K562 (cell line): ENCODE measurements around the gene TIMP3. TPM values are rescaled to one million over a fixed set of nuclear protein-coding genes. Genes with fewer than 3 reads are reported as not detected.

ENCODE experiments used
- ARHGAP35 ChIP-seq: fragments of 450-650 bp; IDR thresholded peaks from 2 replicates; pipeline ENCODE4 v1.6.1; 2018; ENCODE audit not compliant: partially characterized antibody
- ATF3 ChIP-seq, 2 experiments: fragments of 450-650 bp in 1 of 2; sonication (generic) in 1 of 2; formaldehyde crosslinking in 1 of 2; IDR thresholded peaks in 1 of 2; conservative IDR thresholded peaks in 1 of 2; 2 replicates each; pipeline versions ENCODE4 v1.6.1 to v1.8.1; 2016 to 2023; ENCODE audit warnings: mild to moderate bottlenecking in 2 of 2, moderate library complexity in 2 of 2, inconsistent platforms in 1 of 2, missing genetic modification reagents in 1 of 2
- FOSL1 ChIP-seq: fragments of 200-800 bp; sonication (Bioruptor generic); conservative IDR thresholded peaks from 2 replicates; pipeline ENCODE4 v1.6.1; 2016; ENCODE audit warnings: missing genetic modification characterization, missing compliant biosample characterization
- FOXK2 ChIP-seq, 2 experiments: fragments of 450-650 bp; IDR thresholded peaks in 1 of 2; conservative IDR thresholded peaks in 1 of 2; 2 replicates each; pipeline ENCODE4 v1.6.1; 2016; ENCODE audit warnings: low read depth in 2 of 2, mild to moderate bottlenecking in 1 of 2
- JUN ChIP-seq, 2 experiments: sonication (generic) in 1 of 2; formaldehyde crosslinking in 1 of 2; IDR thresholded peaks; 2 replicates each; pipeline versions ENCODE4 v1.6.1 to v1.8.0; 2012 to 2022; ENCODE audit warnings: borderline replicate concordance in 2 of 2, mild to moderate bottlenecking in 2 of 2, improper control_type of control experiment in 1 of 2, low read depth in 1 of 2, low read length in 1 of 2, missing genetic modification reagents in 1 of 2
- JUND ChIP-seq, 2 experiments: IDR thresholded peaks; 2 replicates in 1 of 2; 3 replicates in 1 of 2; pipeline ENCODE4 v1.6.1; 2011; ENCODE audit warnings: borderline replicate concordance in 2 of 2, low read depth in 2 of 2, low read length in 2 of 2, improper control_type of control experiment in 1 of 2, missing biosample characterization in 1 of 2, missing genetic modification characterization in 1 of 2, missing genetic modification reagents in 1 of 2
- MAFK ChIP-seq: IDR thresholded peaks from 2 replicates; pipeline ENCODE4 v1.6.1; 2011; ENCODE audit warnings: low read length, improper control_type of control experiment
- MTA3 ChIP-seq: fragments of 450-650 bp; formaldehyde crosslinking; IDR thresholded peaks from 2 replicates; pipeline ENCODE4 v1.6.1; 2017; ENCODE audit warnings: mild to moderate bottlenecking, borderline replicate concordance
- NFATC3 ChIP-seq: fragments of 450-650 bp; IDR thresholded peaks from 2 replicates; pipeline ENCODE4 v1.6.1; 2017; ENCODE audit warnings: mild to moderate bottlenecking
- PHB ChIP-seq: fragments of 250-450 bp; sonication (Bioruptor Pico); IDR thresholded peaks from 2 replicates; pipeline ENCODE4 v1.5.0; 2021
- POLR2G ChIP-seq: fragments of 200-400 bp; formaldehyde crosslinking; IDR thresholded peaks from 2 replicates; pipeline ENCODE4 v1.6.1; 2017; ENCODE audit warnings: low read depth, mild to moderate bottlenecking, antibody characterized with exemption, low read length, moderate library complexity
- RNF219 ChIP-seq: fragments of 250-450 bp; sonication (Bioruptor Pico); IDR thresholded peaks from 2 replicates; pipeline ENCODE4 v1.5.0; 2022; ENCODE audit warnings: mild to moderate bottlenecking
- SLC30A9 ChIP-seq: fragments of 250-450 bp; sonication (Bioruptor Pico); IDR thresholded peaks from 2 replicates; pipeline ENCODE4 v1.8.0; 2022; ENCODE audit warnings: mild to moderate bottlenecking, moderate library complexity
- SMARCA4 ChIP-seq: fragments of 450-650 bp; IDR thresholded peaks from 2 replicates; pipeline ENCODE4 v1.6.1; 2016
- SREBF1 ChIP-seq: fragments of 150-350 bp; IDR thresholded peaks from 2 replicates; pipeline ENCODE4 v1.6.1; 2014; ENCODE audit warnings: antibody characterized with exemption, low read depth, low read length, borderline replicate concordance
- TBL1XR1 ChIP-seq, 2 experiments: IDR thresholded peaks; 2 replicates each; pipeline ENCODE4 v1.6.1; 2012; ENCODE audit warnings: improper control_type of control experiment in 2 of 2, low read length in 2 of 2, mild to moderate bottlenecking in 1 of 2
- TCF3 ChIP-seq: sonication (generic); formaldehyde crosslinking; IDR thresholded peaks from 2 replicates; pipeline ENCODE4 v1.4.0; 2020; ENCODE audit warnings: mild to moderate bottlenecking, missing genetic modification reagents
- ZFP91 ChIP-seq: sonication (generic); formaldehyde crosslinking; IDR thresholded peaks from 2 replicates; pipeline ENCODE4 v1.8.0; 2022; ENCODE audit warnings: mild to moderate bottlenecking, missing genetic modification reagents
- ZNF239 ChIP-seq: fragments of 250-450 bp; sonication (Bioruptor Pico); IDR thresholded peaks from 2 replicates; pipeline ENCODE4 v1.4.0; 2020; ENCODE audit warnings: mild to moderate bottlenecking
- ZNF316 ChIP-seq: fragments of 450-650 bp; IDR thresholded peaks from 2 replicates; pipeline ENCODE4 v1.6.1; 2016
- ZNF717 ChIP-seq: fragments of 250-450 bp; sonication (Bioruptor Pico); IDR thresholded peaks from 2 replicates; pipeline ENCODE4 v1.5.0; 2021
- polyA plus RNA-seq, 8 experiments: library from polyadenylated mRNA; depleted of rRNA in 4 of 8; stranded (reverse) in 5 of 8; unstranded in 3 of 8; fragments of >200 nt; fragmentation: Nextera tagmentation in 2 of 8; fragmentation: Illumina TruSeq in 1 of 8; extraction: Ambion mirVana in 2 of 8; extraction: Trizol in 1 of 8; gene quantifications; 2 replicates each; pipeline versions ENCODE4 v1.2.1 to v1.2.3, GENCODE V29; 2011 to 2014; ENCODE audit warnings: inconsistent platforms in 1 of 8, missing spikeins in 1 of 8
- total RNA-seq, 7 experiments: library from RNA; depleted of rRNA in 6 of 7; stranded (reverse); fragments of >200 nt in 6 of 7; fragmentation: Illumina TruSeq in 2 of 7; extraction: Trizol in 2 of 7; gene quantifications; 2 replicates each; pipeline versions ENCODE4 v1.2.1 to v1.2.3, GENCODE V29; 2011 to 2021; ENCODE audit warnings: low replicate concordance in 1 of 7
- TF ChIP-seq, protein P1 (sequence below): fragments of 250-450 bp; sonication (Bioruptor Pico); IDR thresholded peaks from 2 replicates; pipeline ENCODE4 v1.5.0; 2020; ENCODE audit warnings: mild to moderate bottlenecking, borderline replicate concordance

The TIMP3 gene
- total and polyA plus RNA-seq, 9 of the 15 experiments (the other 6 are each of a cell fraction or from before 2014, with no cell fraction given) = 0.07 to 0.73 (median 0.18) TPM

- TF ChIP-seq MTA3 (no peak), JUND (IDR thresholded peaks at IDR 0.05; ENCODE audit: borderline replicate concordance, low read depth, low read length) (peak; percentile 34; the same call in 1 of the 2 replicates), JUND (tag; IDR thresholded peaks at IDR 0.05; ENCODE audit: borderline replicate concordance, low read depth, low read length) (0 out of 3 replicates have a peak, but pooled peaks have one; percentile 16), ZFP91 (CRISPR knock-in tag) (no peak), JUN (IDR thresholded peaks at IDR 0.05; ENCODE audit: borderline replicate concordance, low read depth, low read length) (peak; percentile 25; the same call in 1 of the 2 replicates), JUN (CRISPR knock-in tag; IDR thresholded peaks at IDR 0.05; ENCODE audit: borderline replicate concordance) (no peak), ZNF717 (CRISPR knock-in tag) (no peak), TCF3 (CRISPR knock-in tag) (peak; percentile 17; the same call in 1 of the 2 replicates), SREBF1 (no peak), SMARCA4 (peak; percentile 48; the same call in 1 of the 2 replicates), NFATC3 (0 out of 2 replicates have a peak, but pooled peaks have one; percentile 31), ARHGAP35 (no peak), ZNF239 (CRISPR knock-in tag) (no peak), ZNF316 (peak; percentile 25; the same call in 1 of the 2 replicates), ATF3 (IDR thresholded peaks at IDR 0.05) (peak; percentile 60), ATF3 (CRISPR knock-in tag; conservative IDR thresholded peaks at IDR 0.05) (no peak), POLR2G (no peak), MAFK (peak; percentile 15; the same call in 1 of the 2 replicates), TBL1XR1 (IDR thresholded peaks at IDR 0.05; ENCODE audit: low read length in 2 of 2) (no peak), PHB (no peak), SLC30A9 (CRISPR knock-in tag) (no peak), FOXK2 (conservative IDR thresholded peaks at IDR 0.05 in 1 of 2, IDR thresholded peaks at IDR 0.05 in 1 of 2; ENCODE audit: low read depth in 2 of 2) (no peak), FOSL1 (tag) (peak; percentile 88), RNF219 (CRISPR knock-in tag) (no peak)
- TF ChIP-seq, protein P1, sequence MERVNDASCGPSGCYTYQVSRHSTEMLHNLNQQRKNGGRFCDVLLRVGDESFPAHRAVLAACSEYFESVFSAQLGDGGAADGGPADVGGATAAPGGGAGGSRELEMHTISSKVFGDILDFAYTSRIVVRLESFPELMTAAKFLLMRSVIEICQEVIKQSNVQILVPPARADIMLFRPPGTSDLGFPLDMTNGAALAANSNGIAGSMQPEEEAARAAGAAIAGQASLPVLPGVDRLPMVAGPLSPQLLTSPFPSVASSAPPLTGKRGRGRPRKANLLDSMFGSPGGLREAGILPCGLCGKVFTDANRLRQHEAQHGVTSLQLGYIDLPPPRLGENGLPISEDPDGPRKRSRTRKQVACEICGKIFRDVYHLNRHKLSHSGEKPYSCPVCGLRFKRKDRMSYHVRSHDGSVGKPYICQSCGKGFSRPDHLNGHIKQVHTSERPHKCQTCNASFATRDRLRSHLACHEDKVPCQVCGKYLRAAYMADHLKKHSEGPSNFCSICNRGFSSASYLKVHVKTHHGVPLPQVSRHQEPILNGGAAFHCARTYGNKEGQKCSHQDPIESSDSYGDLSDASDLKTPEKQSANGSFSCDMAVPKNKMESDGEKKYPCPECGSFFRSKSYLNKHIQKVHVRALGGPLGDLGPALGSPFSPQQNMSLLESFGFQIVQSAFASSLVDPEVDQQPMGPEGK (CRISPR knock-in tag) = no peak
These were observed 95.9 kb downstream of the TIMP3 start (continued) for GRCh38 chr22:32897400-32897799.
